LNCaP clone FGC (cell line): Measurements from ENCODE around the gene PHTF1.

ENCODE experiments used
- DNase-seq: peaks from one replicate; pipeline ENCODE4 v3.0.0-alpha.2; 2011; ENCODE audit warnings: low read depth
- H3K4me3 ChIP-seq: 2 replicates; pipeline ENCODE4 v1.5.1; 2011; ENCODE audit warnings: mild to moderate bottlenecking, low read depth, low read length, control low read depth
- TF ChIP-seq, protein P1 (sequence below): IDR thresholded peaks from 2 replicates; pipeline ENCODE4 v1.5.1; 2012; ENCODE audit warnings: mild to moderate bottlenecking; ENCODE audit not compliant: control insufficient read depth, insufficient read depth; ENCODE audit errors: extremely low read depth

Gene PHTF1

DNA sequence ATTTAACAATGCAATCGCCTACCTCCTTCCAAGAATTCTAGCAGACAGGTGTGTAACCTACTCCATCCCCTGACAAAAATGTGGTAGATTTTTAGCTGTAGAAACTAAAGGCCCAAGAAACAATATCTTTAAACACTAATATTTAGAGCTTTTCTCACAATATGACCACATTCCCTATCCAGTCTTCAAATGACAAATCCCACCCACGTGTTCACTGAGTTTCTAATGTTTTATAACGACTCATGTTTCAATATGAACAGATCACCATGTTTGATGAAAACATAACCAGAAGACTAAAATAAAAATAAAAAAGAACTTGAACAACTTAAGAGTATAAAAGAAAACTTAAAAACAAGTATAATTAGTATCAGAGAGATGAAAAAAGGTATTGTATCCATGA, 28.4 kb upstream of the PHTF1 start:
- no peak for DNase-seq
- TF ChIP-seq, protein P1, sequence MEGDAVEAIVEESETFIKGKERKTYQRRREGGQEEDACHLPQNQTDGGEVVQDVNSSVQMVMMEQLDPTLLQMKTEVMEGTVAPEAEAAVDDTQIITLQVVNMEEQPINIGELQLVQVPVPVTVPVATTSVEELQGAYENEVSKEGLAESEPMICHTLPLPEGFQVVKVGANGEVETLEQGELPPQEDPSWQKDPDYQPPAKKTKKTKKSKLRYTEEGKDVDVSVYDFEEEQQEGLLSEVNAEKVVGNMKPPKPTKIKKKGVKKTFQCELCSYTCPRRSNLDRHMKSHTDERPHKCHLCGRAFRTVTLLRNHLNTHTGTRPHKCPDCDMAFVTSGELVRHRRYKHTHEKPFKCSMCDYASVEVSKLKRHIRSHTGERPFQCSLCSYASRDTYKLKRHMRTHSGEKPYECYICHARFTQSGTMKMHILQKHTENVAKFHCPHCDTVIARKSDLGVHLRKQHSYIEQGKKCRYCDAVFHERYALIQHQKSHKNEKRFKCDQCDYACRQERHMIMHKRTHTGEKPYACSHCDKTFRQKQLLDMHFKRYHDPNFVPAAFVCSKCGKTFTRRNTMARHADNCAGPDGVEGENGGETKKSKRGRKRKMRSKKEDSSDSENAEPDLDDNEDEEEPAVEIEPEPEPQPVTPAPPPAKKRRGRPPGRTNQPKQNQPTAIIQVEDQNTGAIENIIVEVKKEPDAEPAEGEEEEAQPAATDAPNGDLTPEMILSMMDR = no peak
- no peak overlapping the region for H3K4me3 ChIP-seq

DNA sequence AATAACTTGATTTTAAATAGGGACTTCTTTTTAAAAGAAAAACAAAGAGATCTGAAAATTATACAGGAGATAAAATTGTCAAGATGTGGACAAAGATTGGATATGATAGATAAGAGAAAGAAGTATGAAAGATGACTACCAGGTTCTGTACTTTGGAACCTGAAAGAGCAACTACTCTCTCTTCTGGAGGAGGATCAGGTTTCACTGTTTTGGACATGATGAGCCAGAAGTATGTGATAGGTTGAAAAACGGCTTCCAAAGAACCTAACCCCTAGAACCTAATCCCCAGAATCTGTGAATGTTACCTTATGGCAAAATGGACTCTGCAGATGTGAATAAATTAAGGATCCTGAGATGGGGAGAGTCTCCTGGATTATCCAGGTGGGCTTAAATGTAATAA, 26.8 kb upstream of the PHTF1 start:
- no peak for DNase-seq
- no peak overlapping the region for H3K4me3 ChIP-seq
- TF ChIP-seq, protein P1 = no peak

DNA sequence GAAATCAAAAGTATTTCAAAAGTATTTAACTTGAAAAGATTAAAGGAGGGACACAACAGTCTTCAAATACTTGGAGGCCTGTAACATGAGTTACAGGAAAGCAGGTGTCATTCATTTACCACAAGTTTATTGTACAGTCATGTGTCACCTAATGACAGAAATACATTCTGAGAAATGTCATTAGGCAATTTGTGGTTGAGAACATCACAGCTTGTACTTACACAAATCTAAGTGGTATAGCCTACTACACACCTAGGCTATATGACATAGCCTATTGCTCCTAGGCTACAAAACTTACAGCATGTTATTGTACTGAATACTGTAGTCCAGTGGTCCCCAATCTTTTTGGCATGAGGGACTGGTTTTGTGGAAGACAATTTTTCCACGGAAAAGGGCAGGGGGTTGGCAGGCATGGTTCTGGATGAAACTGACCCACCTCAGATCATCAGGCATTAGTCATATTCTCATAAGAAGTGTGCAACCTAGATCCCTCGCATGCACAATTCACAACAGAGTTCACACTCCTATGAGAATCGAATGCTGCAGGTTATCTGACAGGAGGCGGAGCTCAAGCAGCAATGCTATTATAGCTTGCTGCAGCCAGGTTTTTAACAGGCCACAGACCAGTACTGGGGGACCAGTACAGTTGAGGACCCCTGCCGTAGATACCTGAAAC, 25.0 kb upstream of the PHTF1 start:
- H3K4me3 ChIP-seq = no peak overlapping the region
- TF ChIP-seq, protein P1 = no peak
- DNase-seq = no peak

DNA sequence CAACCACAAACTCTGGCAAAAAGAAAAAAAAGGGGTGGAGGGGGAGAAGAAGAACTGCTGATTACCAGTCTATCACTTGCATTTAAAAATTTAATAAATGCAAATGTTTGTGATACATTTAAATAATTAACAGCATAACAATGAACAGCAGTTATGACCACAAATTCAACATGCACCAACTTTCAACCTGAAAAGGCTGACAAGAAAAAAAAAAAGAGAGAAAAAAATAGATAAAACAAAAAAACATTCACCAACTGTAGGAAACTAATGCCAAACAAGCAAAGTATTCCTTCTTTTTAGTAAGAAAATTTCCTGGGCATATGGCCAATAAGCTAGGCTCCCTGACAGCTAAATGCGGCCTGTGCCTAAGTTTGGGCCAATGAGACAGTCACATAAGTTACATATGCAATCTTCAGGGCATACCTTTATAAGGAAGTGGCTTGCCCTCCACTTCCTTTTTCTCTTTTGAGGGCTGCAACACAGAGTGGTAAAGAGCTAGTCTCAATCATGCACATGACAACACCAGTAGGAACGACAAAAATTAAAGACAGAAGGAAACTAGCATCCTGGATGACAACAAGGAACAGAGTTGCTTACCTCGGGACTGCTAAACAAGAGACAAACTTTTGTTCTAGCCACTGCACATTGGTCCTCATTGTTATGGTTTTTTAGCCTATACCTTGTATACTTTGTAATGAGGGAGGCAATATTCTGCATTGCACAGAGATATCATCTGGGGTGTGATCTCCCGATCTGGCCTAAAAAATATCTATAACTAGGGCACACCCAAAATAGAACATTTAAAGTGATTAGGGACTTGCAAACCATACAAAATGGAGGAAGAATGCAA, 24.2 kb upstream of the PHTF1 start:
- no peak for DNase-seq
- no peak overlapping the region for H3K4me3 ChIP-seq
- TF ChIP-seq, protein P1 = no peak

DNA sequence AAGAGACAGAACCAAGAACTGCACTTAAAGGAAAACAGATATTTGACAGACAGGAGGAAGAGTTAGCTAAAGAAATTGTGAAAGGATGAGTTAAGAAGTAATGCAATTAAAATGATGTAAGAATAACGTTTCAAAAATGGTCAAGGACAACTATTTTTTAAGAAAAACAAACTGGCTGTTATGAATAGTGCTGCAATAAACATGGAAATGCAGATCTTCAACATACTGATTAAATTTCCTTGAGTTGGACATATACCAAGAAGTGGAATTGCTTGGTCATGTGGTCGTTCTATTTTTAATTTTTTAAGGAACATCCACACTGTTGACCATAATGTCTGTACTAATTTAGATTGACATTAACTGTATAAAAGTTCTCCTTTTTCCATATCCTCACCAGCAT, 23.1 kb upstream of the PHTF1 start:
- DNase-seq = no peak
- TF ChIP-seq, protein P1 = no peak
- H3K4me3 ChIP-seq = no peak overlapping the region

DNA sequence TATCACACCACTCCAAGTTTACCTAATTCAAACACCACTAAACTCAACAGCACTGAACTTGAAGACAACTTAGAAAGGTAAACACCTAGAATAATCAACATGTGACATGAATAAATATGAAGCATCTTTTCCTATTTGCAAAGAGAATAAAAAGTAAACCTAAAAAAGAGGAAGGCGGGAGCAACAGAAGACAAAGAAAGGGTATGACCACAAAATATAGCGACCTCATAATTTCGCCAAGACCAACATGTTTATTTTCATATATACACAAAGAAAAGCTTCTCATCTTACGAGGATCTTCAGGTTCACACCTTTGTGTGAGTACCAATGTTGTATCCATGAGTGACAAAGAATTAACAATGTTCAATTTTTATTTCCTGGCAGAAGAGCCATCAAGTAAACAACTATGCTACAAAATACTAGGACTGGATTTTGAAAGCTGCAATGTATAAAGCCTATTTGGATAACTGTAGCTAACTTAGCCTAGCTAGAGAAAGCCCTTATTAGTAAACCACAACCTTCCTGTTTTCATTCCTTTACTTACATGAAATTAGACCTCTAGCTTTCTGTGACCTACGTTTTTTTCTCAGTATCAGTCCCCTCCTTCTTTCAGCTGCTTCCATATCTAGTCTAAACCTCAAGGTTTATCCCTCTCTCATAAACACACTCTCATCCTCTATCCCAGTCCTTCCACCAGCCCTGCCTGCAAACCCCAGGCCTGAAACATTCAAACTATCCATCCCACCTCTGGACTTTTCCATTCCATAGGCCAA, 21.3 kb upstream of the PHTF1 start:
- H3K4me3 ChIP-seq = no peak overlapping the region
- TF ChIP-seq, protein P1 = no peak
- DNase-seq = peak; percentile 40
